ENCODE measurements around the gene COA5. TPM values are rescaled to one million over a fixed set of nuclear protein-coding genes. Genes with fewer than 3 reads are reported as not detected.

Gene COA5
- total and polyA plus RNA-seq, 2 donors (not counting 1 experiment from before 2014, with no cell fraction given) = 22.5 to 38.6 TPM

GRCh38 chr2:98637401-98638147 lies 29.3 kb upstream of the COA5 start:
- Histone ChIP-seq H3K4me3 (replicated peaks in 1 of 4; ENCODE audit: control extremely low read depth in 1 of 4, insufficient read depth in 1 of 4, low read depth in 3 of 4, low read length in 4 of 4) (no peak overlapping the region), H3K9ac (ENCODE audit: insufficient read depth, low read length) (no peak overlapping the region), H2AFZ (ENCODE audit: low read length) (no peak overlapping the region), H3K36me3 (ENCODE audit: control insufficient read depth, insufficient read depth, low read length) (no peaks in the 10 kb centered on the region), H4K20me1 (ENCODE audit: control insufficient read depth, extremely low read depth, insufficient read depth, low read length) (no peaks in the 10 kb centered on the region), H3K27ac (ENCODE audit: insufficient read depth, low read length) (no peak overlapping the region), H3K9me3 (ENCODE audit: control insufficient read depth, insufficient read depth, low read depth, low read length) (no peaks in the 10 kb centered on the region), H3K4me1 (ENCODE audit: control insufficient read depth, extremely low read depth, insufficient read depth, low read length) (no peaks in the 10 kb centered on the region), H3K79me2 (ENCODE audit: control insufficient read depth, insufficient read depth, low read length) (no peaks in the 10 kb centered on the region), H3K4me2 (ENCODE audit: extremely low read depth, insufficient read depth, low read length) (no peak overlapping the region), H3K27me3 (ENCODE audit: control insufficient read depth, insufficient read depth, low read length) (no peaks in the 10 kb centered on the region)
- TF ChIP-seq CTCF (conservative IDR thresholded peaks at IDR 0.05 in 1 of 2, IDR thresholded peaks at IDR 0.05 in 1 of 2; ENCODE audit: low read depth in 1 of 2, low read length in 2 of 2) = no peak
- TF ChIP-seq EZH2 (IDR thresholded peaks at IDR 0.05; ENCODE audit: low read length, missing control alignments) = no peak
- DNase-seq (ENCODE audit: low read depth in 2 of 2) = no peak

DNA sequence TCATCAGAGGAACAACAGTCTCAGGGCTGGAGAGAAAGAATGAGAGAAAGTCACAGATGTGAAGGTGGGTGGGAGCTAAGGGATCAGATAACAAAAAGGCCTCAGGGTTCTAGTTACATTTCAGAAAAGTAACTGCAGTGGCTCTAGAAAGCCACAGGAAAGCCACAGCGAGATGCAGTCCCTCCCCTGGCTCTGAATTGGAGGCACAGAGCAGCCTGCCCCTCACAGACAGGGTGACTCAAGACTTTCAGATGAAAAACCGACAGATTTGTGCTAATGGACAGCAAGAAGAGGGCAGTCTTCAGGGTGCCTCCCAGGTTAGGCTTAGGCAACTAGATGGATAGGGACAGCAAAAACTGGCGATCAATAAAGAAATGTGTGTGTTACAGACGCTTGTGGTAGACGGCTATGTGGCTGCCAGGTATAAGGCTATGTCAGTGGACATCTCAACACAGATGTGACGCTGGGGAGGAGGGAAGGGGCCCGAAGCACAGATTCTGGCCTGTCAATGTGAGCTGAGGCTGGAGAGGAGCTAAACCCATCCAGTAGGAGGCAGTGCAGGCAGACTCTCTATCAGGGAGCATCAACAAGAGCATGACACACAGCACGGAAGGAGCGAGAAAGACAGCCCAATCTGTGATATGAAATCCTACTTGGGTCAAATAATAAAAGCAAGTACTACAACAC lies 26.2 kb upstream of the COA5 start:
- no peaks in the 10 kb centered on the region for H3K79me2 ChIP-seq (ENCODE audit: control insufficient read depth, insufficient read depth, low read length)
- H3K4me1 ChIP-seq (ENCODE audit: control insufficient read depth, extremely low read depth, insufficient read depth, low read length) = no peaks in the 10 kb centered on the region
- no peak overlapping the region for H2AFZ ChIP-seq (ENCODE audit: low read length)
- H3K4me2 ChIP-seq (ENCODE audit: extremely low read depth, insufficient read depth, low read length) = no peak overlapping the region
- H3K27ac ChIP-seq (ENCODE audit: insufficient read depth, low read length) = no peak overlapping the region
- H3K27me3 ChIP-seq (ENCODE audit: control insufficient read depth, insufficient read depth, low read length) = no peaks in the 10 kb centered on the region
- TF ChIP-seq CTCF (conservative IDR thresholded peaks at IDR 0.05 in 1 of 2, IDR thresholded peaks at IDR 0.05 in 1 of 2; ENCODE audit: low read depth in 1 of 2, low read length in 2 of 2) (peak in 1 of 2 donors; percentile 34), EZH2 (IDR thresholded peaks at IDR 0.05; ENCODE audit: low read length, missing control alignments) (no peak)
- no peaks in the 10 kb centered on the region for H3K36me3 ChIP-seq (ENCODE audit: control insufficient read depth, insufficient read depth, low read length)
- no peak overlapping the region for H3K4me3 ChIP-seq (replicated peaks in 1 of 4; ENCODE audit: control extremely low read depth in 1 of 4, insufficient read depth in 1 of 4, low read depth in 3 of 4, low read length in 4 of 4)
- H4K20me1 ChIP-seq (ENCODE audit: control insufficient read depth, extremely low read depth, insufficient read depth, low read length) = no peaks in the 10 kb centered on the region
- no peaks in the 10 kb centered on the region for H3K9me3 ChIP-seq (ENCODE audit: control insufficient read depth, insufficient read depth, low read depth, low read length)
- peak in 1 of 2 donors; percentile 5 for DNase-seq (ENCODE audit: low read depth in 2 of 2)
- no peak overlapping the region for H3K9ac ChIP-seq (ENCODE audit: insufficient read depth, low read length)

DNA sequence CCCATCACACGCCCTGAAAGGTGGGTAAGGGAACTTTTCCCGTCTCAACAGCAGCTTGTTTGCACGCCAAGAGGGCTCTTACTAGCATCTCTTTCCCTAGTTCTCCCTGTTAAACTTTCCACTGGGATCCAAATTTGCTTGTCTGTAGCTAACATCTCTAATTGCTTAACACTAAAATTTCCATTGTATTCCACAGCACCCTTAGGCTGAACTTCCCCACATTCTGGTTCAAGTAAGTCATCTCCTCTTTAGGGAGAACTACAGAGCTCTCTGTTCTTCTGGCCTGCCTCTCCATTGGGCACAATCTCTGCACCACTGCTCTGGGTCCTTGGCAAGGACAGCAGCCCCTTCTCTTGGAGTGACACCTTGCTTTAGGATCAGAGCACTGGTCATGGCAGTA lies 24.0 kb upstream of the COA5 start:
- TF ChIP-seq EZH2 (IDR thresholded peaks at IDR 0.05; ENCODE audit: low read length, missing control alignments) = no peak
- TF ChIP-seq CTCF (conservative IDR thresholded peaks at IDR 0.05 in 1 of 2, IDR thresholded peaks at IDR 0.05 in 1 of 2; ENCODE audit: low read depth in 1 of 2, low read length in 2 of 2) = no peak
- H3K4me2 ChIP-seq (ENCODE audit: extremely low read depth, insufficient read depth, low read length) = no peak overlapping the region
- H3K36me3 ChIP-seq (ENCODE audit: control insufficient read depth, insufficient read depth, low read length) = no peaks in the 10 kb centered on the region
- no peak overlapping the region for H3K9ac ChIP-seq (ENCODE audit: insufficient read depth, low read length)
- H3K79me2 ChIP-seq (ENCODE audit: control insufficient read depth, insufficient read depth, low read length) = no peaks in the 10 kb centered on the region
- H2AFZ ChIP-seq (ENCODE audit: low read length) = no peak overlapping the region
- H3K27me3 ChIP-seq (ENCODE audit: control insufficient read depth, insufficient read depth, low read length) = no peaks in the 10 kb centered on the region
- H3K4me1 ChIP-seq (ENCODE audit: control insufficient read depth, extremely low read depth, insufficient read depth, low read length) = no peaks in the 10 kb centered on the region
- H4K20me1 ChIP-seq (ENCODE audit: control insufficient read depth, extremely low read depth, insufficient read depth, low read length) = no peaks in the 10 kb centered on the region
- no peak overlapping the region for H3K4me3 ChIP-seq (replicated peaks in 1 of 4; ENCODE audit: control extremely low read depth in 1 of 4, insufficient read depth in 1 of 4, low read depth in 3 of 4, low read length in 4 of 4)
- no peaks in the 10 kb centered on the region for H3K9me3 ChIP-seq (ENCODE audit: control insufficient read depth, insufficient read depth, low read depth, low read length)
- DNase-seq (ENCODE audit: low read depth in 2 of 2) = no peak
- no peak overlapping the region for H3K27ac ChIP-seq (ENCODE audit: insufficient read depth, low read length)
